GM18867 (cell line): Measurements from ENCODE around the gene ARHGAP40.

Experiments used
- ATAC-seq: cut with Tn5 transposase; IDR thresholded peaks from one replicate; pipeline ENCODE4 v1.9.1; 2021; ENCODE audit warnings: mild to moderate bottlenecking, moderate library complexity; ENCODE audit not compliant: unreplicated experiment

The ARHGAP40 gene

GRCh38 chr20:38649275-38649891 is 47.8 kb downstream of the ARHGAP40 start:
- ATAC-seq, result no peak

- ATAC-seq, result no peak
These were observed 48.4 kb downstream of the ARHGAP40 start for GRCh38 chr20:38650010-38650409.

- ATAC-seq, result no peak
These were observed 49.5 kb downstream of the ARHGAP40 start for GRCh38 chr20:38651154-38651553.

GRCh38 chr20:38651562-38651961 is 50.0 kb downstream of the ARHGAP40 start:
- ATAC-seq, result no peak

- no peak for ATAC-seq
These were observed 51.4 kb downstream of the ARHGAP40 start for GRCh38 chr20:38652995-38653394.

- no peak for ATAC-seq
These were observed 55.8 kb downstream of the ARHGAP40 start for GRCh38 chr20:38657390-38657789.

GRCh38 chr20:38658879-38659596 is 57.4 kb downstream of the ARHGAP40 start:
- peak; percentile 47 for ATAC-seq

GRCh38 chr20:38659597-38659880 is 57.9 kb downstream of the ARHGAP40 start:
- no peak for ATAC-seq

GRCh38 chr20:38660429-38660828 is 58.8 kb downstream of the ARHGAP40 start:
- no peak for ATAC-seq

GRCh38 chr20:38663660-38664059 is 62.1 kb downstream of the ARHGAP40 start:
- no peak for ATAC-seq

GRCh38 chr20:38664284-38664683 is 62.7 kb downstream of the ARHGAP40 start:
- ATAC-seq, result no peak

GRCh38 chr20:38665094-38665493 is 63.5 kb downstream of the ARHGAP40 start:
- ATAC-seq, result no peak

- no peak for ATAC-seq
These were observed 64.1 kb downstream of the ARHGAP40 start for GRCh38 chr20:38665506-38666285.

- no peak for ATAC-seq
These were observed 65.9 kb downstream of the ARHGAP40 start for GRCh38 chr20:38667417-38667956.

- no peak for ATAC-seq
These were observed 68.1 kb downstream of the ARHGAP40 start for GRCh38 chr20:38669688-38670087.

- no peak for ATAC-seq
These were observed 69.2 kb downstream of the ARHGAP40 start for GRCh38 chr20:38670786-38671185.

GRCh38 chr20:38671186-38671585 is 69.6 kb downstream of the ARHGAP40 start:
- ATAC-seq, result no peak

GRCh38 chr20:38671701-38672292 is 70.2 kb downstream of the ARHGAP40 start:
- no peak for ATAC-seq

GRCh38 chr20:38672504-38672903 is 70.9 kb downstream of the ARHGAP40 start:
- no peak for ATAC-seq

- ATAC-seq, result no peak
These were observed 71.7 kb downstream of the ARHGAP40 start for GRCh38 chr20:38673261-38673660.

- no peak for ATAC-seq
These were observed 72.1 kb downstream of the ARHGAP40 start for GRCh38 chr20:38673725-38674091.
